Fibroblast of gingiva (primary cell): ENCODE results near the gene NR2F2.
A peak's percentile ranks its signal among the peaks of the same experiment; 100 is the strongest.

Experiments used
- DNase-seq: peaks from one replicate; pipeline ENCODE4 v3.0.0-alpha.2; 2011; ENCODE audit warnings: low read depth

NR2F2 gene

GRCh38 chr15:96353930-96354730, 23.6 kb downstream of the NR2F2 start:
- DNase-seq: peak; percentile 35

GRCh38 chr15:96354731-96355567, 24.4 kb downstream of the NR2F2 start:
- peak; percentile 89 for DNase-seq

GRCh38 chr15:96355568-96356187, 25.2 kb downstream of the NR2F2 start:
- DNase-seq: no peak

GRCh38 chr15:96356494-96357455, 26.3 kb downstream of the NR2F2 start:
- peak; percentile 79 for DNase-seq

GRCh38 chr15:96358001-96358801, 27.7 kb downstream of the NR2F2 start:
- DNase-seq: no peak

GRCh38 chr15:96358821-96359615, 28.5 kb downstream of the NR2F2 start:
- DNase-seq: no peak

GRCh38 chr15:96359616-96360521, 29.4 kb downstream of the NR2F2 start:
- DNase-seq: no peak

- DNase-seq: no peak
These were observed 30.2 kb downstream of the NR2F2 start for GRCh38 chr15:96360581-96361308.

- DNase-seq: no peak
These were observed 31.0 kb downstream of the NR2F2 start for GRCh38 chr15:96361309-96362010.

- DNase-seq: no peak
These were observed 31.7 kb downstream of the NR2F2 start for GRCh38 chr15:96362011-96362754.

- no peak for DNase-seq
These were observed 32.5 kb downstream of the NR2F2 start for GRCh38 chr15:96362755-96363651.

GRCh38 chr15:96363707-96364106, 33.2 kb downstream of the NR2F2 start:
- no peak for DNase-seq

- no peak for DNase-seq
These were observed 35.5 kb downstream of the NR2F2 start for GRCh38 chr15:96365781-96366525.

- DNase-seq: no peak
These were observed 36.0 kb downstream of the NR2F2 start for GRCh38 chr15:96366526-96366877.
